BJ (cell line): ENCODE measurements around the gene SERGEF. TPM values are rescaled to one million over a fixed set of nuclear protein-coding genes. Genes with fewer than 3 reads are reported as not detected.
A peak's percentile ranks its signal among the peaks of the same experiment; 100 is the strongest.

Experiments
- CTCF ChIA-PET: fragments of 350-600 bp; formaldehyde crosslinking; extraction: SDS; loops from one replicate; lab custom pipeline; 2021; ENCODE audit warnings: antibody characterized with exemption, inconsistent platforms; lab: Yijun Ruan, JAX
- POLR2A ChIA-PET: fragments of 300-600 bp; sonication (Branson Sonifier 250); formaldehyde crosslinking; extraction: SDS; loops from one replicate; lab custom pipeline; 2021; ENCODE audit warnings: antibody characterized with exemption; lab: Charles Lee
- DNase-seq: peaks from one replicate; pipeline ENCODE4 v3.0.0-alpha.2; 2011; ENCODE audit warnings: low read depth
- H3K27me3 ChIP-seq: 2 replicates; pipeline ENCODE4 v1.6.0; 2011; ENCODE audit warnings: low read length; ENCODE audit not compliant: control insufficient read depth, insufficient read depth
- H3K36me3 ChIP-seq: 2 replicates; pipeline ENCODE4 v1.5.1; 2011; ENCODE audit warnings: low read length; ENCODE audit not compliant: control insufficient read depth, insufficient read depth
- H3K4me3 ChIP-seq: 2 replicates; pipeline ENCODE4 v1.5.1; 2011; ENCODE audit warnings: low read depth, mild to moderate bottlenecking, control low read depth, low read length
- polyA plus RNA-seq: library from polyadenylated mRNA; depleted of rRNA; stranded (reverse); fragments of >200 nt; gene quantifications from 2 replicates; pipeline ENCODE4 v1.2.3, GENCODE V29; 2011
- TF ChIP-seq, protein P1 (sequence below): IDR thresholded peaks from 2 replicates; pipeline ENCODE4 v1.5.1; 2011; ENCODE audit warnings: low read depth, mild to moderate bottlenecking, control low read depth, inconsistent platforms, low read length, moderate library complexity; ENCODE audit not compliant: insufficient read depth

SERGEF gene
- polyA plus RNA-seq, 1 experiment, result 17.4 TPM

DNA sequence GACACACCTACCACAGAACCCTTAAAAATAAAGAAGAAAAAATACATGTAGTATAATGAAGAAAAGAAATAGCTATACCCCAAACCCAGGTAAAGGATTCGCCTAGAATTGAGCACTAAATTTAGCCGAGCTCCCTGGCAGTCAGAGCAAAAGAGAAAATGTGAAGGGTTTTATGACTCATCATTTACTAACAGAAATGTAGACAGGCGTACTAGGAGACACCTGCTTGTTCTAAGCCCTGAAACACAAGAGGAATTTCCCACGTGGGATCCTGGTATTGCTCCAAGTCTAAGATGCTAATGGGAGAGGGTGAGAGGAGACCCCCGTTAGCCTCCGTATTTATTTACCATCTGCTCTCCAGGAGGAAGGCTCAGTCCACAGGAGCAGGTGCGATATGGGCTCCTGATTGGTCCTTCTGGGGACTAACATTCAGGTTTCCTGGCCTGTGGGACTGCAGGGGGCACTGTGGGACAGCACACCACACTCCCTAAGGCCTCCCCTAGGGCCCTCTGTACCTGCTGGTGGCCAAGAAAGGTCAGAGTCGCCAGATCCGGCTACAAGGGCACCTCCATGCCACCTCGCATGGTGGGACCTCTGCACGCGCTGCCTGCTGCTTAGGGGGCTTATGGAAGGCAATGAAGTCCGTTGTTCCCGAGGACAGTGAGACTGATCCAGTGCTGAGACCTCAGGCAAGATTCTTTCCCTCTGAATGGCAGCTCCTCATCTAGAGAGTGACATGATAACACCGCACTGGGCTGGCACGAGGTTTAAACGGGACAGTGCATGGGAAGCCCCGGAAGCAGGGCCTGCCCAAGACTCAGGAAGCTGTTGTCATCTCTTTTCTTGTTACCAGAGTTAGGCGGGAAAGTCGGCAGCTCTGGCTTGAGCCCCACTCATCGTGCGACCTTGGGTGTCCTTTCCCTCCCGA, 252.5 kb downstream of the SERGEF start:
- DNase-seq, result no peak
- H3K36me3 ChIP-seq, result no peaks in the 10 kb centered on the region
- ChIA-PET CTCF (interaction anchor here (0.7 to 6.2 kb wide), 21 partner anchors 10 to 231 kb away, joined by 3 to 181 read pairs (median 4); no protein-coding TSS in a partner anchor), POLR2A (no interaction called here)
- no peak overlapping the region for H3K4me3 ChIP-seq
- TF ChIP-seq, protein P1, sequence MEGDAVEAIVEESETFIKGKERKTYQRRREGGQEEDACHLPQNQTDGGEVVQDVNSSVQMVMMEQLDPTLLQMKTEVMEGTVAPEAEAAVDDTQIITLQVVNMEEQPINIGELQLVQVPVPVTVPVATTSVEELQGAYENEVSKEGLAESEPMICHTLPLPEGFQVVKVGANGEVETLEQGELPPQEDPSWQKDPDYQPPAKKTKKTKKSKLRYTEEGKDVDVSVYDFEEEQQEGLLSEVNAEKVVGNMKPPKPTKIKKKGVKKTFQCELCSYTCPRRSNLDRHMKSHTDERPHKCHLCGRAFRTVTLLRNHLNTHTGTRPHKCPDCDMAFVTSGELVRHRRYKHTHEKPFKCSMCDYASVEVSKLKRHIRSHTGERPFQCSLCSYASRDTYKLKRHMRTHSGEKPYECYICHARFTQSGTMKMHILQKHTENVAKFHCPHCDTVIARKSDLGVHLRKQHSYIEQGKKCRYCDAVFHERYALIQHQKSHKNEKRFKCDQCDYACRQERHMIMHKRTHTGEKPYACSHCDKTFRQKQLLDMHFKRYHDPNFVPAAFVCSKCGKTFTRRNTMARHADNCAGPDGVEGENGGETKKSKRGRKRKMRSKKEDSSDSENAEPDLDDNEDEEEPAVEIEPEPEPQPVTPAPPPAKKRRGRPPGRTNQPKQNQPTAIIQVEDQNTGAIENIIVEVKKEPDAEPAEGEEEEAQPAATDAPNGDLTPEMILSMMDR, result peak; percentile 74
- H3K27me3 ChIP-seq, result no peaks in the 10 kb centered on the region; the same call in 1 of the 2 replicates

DNA sequence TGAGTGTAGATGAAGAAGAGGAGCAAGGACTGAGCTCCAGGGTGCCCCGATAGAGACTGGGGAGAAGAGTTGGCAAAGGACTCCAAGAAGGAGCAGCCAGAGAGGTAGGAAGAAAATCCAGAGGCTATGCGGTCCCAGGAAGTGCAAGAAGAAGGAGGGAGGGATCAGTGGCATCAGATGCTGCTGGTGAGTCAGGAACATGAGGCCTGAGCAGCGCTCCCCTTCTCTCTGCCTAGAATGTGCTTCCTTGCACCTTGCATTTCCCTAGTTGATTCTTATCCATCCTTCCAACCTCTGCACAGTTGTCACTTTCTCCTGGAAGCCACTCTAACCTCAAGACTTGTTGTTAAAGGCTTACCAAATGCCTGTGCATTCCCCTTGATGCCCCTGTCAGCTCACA, 257.0 kb downstream of the SERGEF start:
- DNase-seq, result no peak
- Histone ChIP-seq H3K27me3 (no peaks in the 10 kb centered on the region; the same call in 1 of the 2 replicates), H3K4me3 (no peak overlapping the region), H3K36me3 (no peaks in the 10 kb centered on the region)
- TF ChIP-seq, protein P1, result no peak
- ChIA-PET CTCF (interaction anchor here (1.3 to 1.7 kb wide), 2 partner anchors 25 to 223 kb away, joined by 5 to 6 read pairs; no protein-coding TSS in a partner anchor), POLR2A (no interaction called here)

DNA sequence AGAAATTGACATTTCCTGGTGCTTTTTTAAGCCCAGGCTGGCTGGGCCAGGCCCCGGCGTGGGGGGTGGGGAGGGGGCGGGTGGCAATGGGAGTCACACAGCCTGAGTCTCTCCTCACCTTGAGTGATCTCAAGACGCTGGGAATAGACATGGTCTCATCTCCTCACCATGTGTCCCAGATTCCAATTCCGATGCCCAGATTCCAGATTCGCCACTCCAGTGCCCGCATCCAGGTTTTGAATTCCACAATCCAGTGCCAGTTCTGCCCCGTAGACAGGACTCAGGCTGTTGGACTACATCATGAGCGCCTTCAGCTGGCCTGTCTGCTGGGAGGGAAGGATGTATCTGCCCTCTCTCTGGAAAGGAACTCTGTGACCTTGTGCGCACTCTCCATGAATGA, 259.2 kb downstream of the SERGEF start:
- Histone ChIP-seq H3K27me3 (peaks cover 1% of the 10 kb centered on the region; the same call in 1 of the 2 replicates), H3K4me3 (no peak overlapping the region), H3K36me3 (no peaks in the 10 kb centered on the region)
- DNase-seq, result no peak
- ChIA-PET POLR2A (no interaction called here), CTCF (no interaction called here)
- TF ChIP-seq, protein P1, result no peak

DNA sequence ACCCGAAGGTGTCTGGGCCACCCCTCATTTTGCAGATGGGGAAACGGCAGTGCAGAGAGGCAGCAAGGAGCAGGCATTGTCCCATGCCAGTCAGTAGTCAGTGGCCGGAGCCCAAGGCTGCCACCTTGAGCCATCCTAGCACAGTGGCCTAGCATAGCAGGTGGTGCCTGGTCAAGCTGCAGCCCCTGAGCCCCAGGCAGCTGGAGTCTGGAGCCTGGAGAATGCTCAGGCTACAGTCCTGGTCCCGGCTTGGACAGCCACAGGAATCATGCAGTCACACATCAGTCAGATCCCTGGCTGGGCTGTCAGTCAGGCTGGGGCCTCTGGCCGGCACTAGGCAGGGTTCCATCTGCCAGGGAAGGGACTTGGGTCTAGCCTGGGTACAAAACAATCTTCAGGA, 259.7 kb downstream of the SERGEF start:
- no peak overlapping the region for H3K4me3 ChIP-seq
- POLR2A ChIA-PET, result no interaction called here
- H3K27me3 ChIP-seq, result peaks cover 1% of the 10 kb centered on the region; the same call in 1 of the 2 replicates
- H3K36me3 ChIP-seq, result no peaks in the 10 kb centered on the region
- CTCF ChIA-PET, result interaction anchor here (1.6 to 1.8 kb wide), 2 partner anchors 154 to 226 kb away, joined by 3 to 5 read pairs; no protein-coding TSS in a partner anchor
- TF ChIP-seq, protein P1, result no peak
- no peak for DNase-seq

DNA sequence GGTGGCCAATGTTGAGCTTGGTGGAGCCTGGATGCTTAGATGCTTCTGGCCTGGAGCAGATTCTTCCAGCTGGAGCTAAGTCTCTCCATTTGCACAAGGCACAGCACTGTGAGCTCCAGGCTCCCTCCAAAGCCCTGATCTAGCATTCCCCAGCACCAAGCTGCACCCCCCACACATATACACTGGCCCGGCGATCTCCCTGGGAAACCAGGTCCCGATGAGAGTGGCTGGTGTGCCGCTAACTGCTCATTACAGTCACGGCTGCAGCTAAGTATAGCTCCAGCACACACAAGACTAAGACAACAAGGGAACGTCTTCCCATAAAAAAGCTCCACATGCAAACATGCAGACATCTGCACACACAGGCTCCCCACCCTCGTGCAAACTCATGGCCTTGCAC, 260.7 kb downstream of the SERGEF start:
- no peak overlapping the region for H3K4me3 ChIP-seq
- peaks cover 1% of the 10 kb centered on the region; the same call in 1 of the 2 replicates for H3K27me3 ChIP-seq
- no peaks in the 10 kb centered on the region for H3K36me3 ChIP-seq
- TF ChIP-seq, protein P1, result no peak
- ChIA-PET POLR2A (no interaction called here), CTCF (interaction anchor here (0.8 to 1.8 kb wide), 6 partner anchors 21 to 368 kb away, joined by 3 to 5 read pairs (median 4); no protein-coding TSS in a partner anchor)
- DNase-seq, result no peak
